ENCODE data around the gene TNFRSF1A. TPM values are rescaled to one million over a fixed set of nuclear protein-coding genes. Genes with fewer than 3 reads are reported as not detected.

The TNFRSF1A gene
- total and polyA plus RNA-seq, 12 donors = 29.4 to 100 (median 39.2) TPM

GRCh38 chr12:6323995-6324711, 17.7 kb downstream of the TNFRSF1A start:
- Histone ChIP-seq H3K4me3 (peak overlapping the region in 6 of 10 donors; percentile 3 to 30 (median 26)), H3K4me1 (peaks cover 20 to 74% (median 65%) of the 10 kb centered on the region in 9 donors), H3K9me3 (no peaks in the 10 kb centered on the region), H3K27ac (peak overlapping the region in 9 of 10 donors; percentile 71 to 88 (median 83)), H3K27me3 (no peaks in the 10 kb centered on the region), H3K36me3 (peaks cover 4 to 41% (median 11%) of the 10 kb centered on the region in 9 donors)
- WGBS, 2 donors = 39 to 52% methylated on average over 18 to 19 of the region's 19 CpGs
- TF ChIP-seq CTCF (IDR thresholded peaks at IDR 0.05) = no peak
- DNase-seq (no peak), ATAC-seq (no peak)
- intact Hi-C loops (cut with DNase I) = loop anchor here in 4 of 10 donors (1.0 to 10.0 kb wide), 3 partner anchors 12 to 141 kb away; partner anchors contain the start of gene SCNN1A (in 1 of the 4)

DNA sequence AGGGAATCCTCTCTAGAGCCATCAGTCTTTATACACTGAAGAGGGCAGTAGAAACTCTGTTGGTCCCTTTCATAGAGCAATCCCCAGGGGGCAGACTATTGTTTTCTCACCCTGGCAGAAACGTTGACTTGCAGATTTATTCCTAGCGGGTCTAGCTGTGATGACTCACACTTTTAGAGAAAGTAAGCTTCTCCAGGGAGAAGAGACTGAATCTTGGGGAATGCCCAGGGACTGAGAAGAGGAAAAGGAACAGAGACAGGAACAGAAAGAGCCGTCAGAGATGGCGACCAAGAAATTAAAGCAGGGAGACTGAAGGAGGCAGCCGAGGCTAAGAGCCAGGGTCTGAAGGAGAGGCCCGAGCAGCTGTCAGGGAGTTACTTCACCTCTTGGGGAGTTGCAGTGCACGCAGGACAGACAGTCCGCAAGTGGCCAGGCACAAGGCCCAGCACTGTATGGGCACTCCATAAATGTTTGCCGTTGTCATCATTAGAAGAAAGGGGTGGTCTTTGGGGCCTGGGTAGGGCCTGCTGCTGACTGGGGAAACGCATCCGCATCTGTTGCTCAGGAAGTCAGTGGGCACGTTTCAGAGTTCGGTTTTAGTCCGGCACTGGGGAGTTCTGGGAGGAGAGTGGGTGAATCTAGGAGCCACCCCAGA, 18.4 kb downstream of the TNFRSF1A start:
- H3K4me1 ChIP-seq = peaks cover 20 to 70% (median 65%) of the 10 kb centered on the region in 9 donors
- peak overlapping the region in 7 of 10 donors; percentile 3 to 30 (median 25) for H3K4me3 ChIP-seq
- H3K27me3 ChIP-seq = no peaks in the 10 kb centered on the region
- H3K36me3 ChIP-seq = peaks cover 0 to 34% (median 5%) of the 10 kb centered on the region in 9 donors
- peak overlapping the region in 9 of 10 donors; percentile 71 to 88 (median 83) for H3K27ac ChIP-seq
- intact Hi-C loops (cut with DNase I) = loop anchor here in 4 of 10 donors (1.0 to 10.0 kb wide), 3 partner anchors 13 to 141 kb away; partner anchors contain the start of gene SCNN1A (in 1 of the 4)
- WGBS, 2 donors = 23 to 30% methylated on average over 14 of the region's 14 CpGs
- ATAC-seq (peak; percentile 41 to 76 (median 64)), DNase-seq (peak in 1 of 2 donors; percentile 85)
- peak; percentile 6 to 71 (median 54) for TF ChIP-seq CTCF (IDR thresholded peaks at IDR 0.05)
- H3K9me3 ChIP-seq = no peaks in the 10 kb centered on the region

DNA sequence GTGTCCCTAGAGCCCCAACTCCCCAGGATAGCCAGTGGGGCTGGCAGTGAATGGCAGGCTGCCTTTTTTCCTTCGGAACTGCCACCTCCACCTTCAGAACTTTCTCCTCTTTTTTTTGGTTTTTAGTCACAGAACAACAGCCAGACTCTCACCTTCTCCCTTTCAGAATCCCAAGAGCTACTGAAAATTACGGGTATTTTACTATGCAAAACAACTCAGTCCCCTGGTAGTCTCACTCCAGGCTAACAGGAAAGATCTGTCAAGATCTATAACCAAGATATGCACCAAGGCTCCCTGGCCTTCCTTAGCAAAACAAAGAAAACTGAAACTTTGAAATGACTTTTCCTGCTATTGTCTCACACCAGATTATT, 18.9 kb downstream of the TNFRSF1A start:
- TF ChIP-seq CTCF (IDR thresholded peaks at IDR 0.05) = no peak
- H3K27ac ChIP-seq = peak overlapping the region in 9 of 10 donors; percentile 7 to 88 (median 78)
- intact Hi-C loops (cut with DNase I) = loop anchor here in 4 of 10 donors (1.0 to 10.0 kb wide), 3 partner anchors 13 to 142 kb away; partner anchors contain the start of gene SCNN1A (in 1 of the 4)
- H3K4me3 ChIP-seq = peak overlapping the region in 2 of 10 donors; percentile 25 to 30
- DNase-seq (no peak), ATAC-seq (peak in 1 of 8 donors; percentile 2)
- H3K27me3 ChIP-seq = no peaks in the 10 kb centered on the region
- 37 to 54% methylated on average over 2 of the region's 2 CpGs for WGBS, 2 donors
- H3K36me3 ChIP-seq = peaks cover 0 to 29% (median 0%) of the 10 kb centered on the region in 9 donors
- peaks cover 20 to 72% (median 60%) of the 10 kb centered on the region in 9 donors for H3K4me1 ChIP-seq
- H3K9me3 ChIP-seq = no peaks in the 10 kb centered on the region

DNA sequence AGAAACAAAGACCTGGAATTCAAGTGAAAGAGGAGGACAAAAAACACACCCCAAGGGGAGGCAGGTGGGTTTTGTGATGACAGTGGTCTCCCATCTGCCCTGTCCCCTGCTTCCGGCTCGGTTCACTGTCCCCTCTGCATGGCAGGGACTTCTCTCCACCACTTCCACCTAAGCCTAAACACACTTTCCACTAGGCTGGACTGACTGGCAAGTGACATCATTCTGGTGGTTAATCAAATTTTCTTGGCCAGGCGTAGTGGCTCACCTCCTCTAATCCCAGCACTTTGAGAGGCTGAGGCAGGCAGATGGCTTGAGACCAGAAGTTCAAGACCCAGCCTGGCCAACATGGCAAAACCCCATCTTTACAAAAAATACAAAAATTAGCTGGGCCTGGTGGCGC, 19.5 kb downstream of the TNFRSF1A start:
- WGBS, 2 donors = 77 to 81% methylated on average over 4 of the region's 4 CpGs
- peaks cover 0 to 23% (median 0%) of the 10 kb centered on the region in 9 donors for H3K36me3 ChIP-seq
- peak overlapping the region in 9 of 10 donors; percentile 7 to 88 (median 78) for H3K27ac ChIP-seq
- no peaks in the 10 kb centered on the region for H3K9me3 ChIP-seq
- no peak for TF ChIP-seq CTCF (IDR thresholded peaks at IDR 0.05)
- no peak for DNase-seq
- H3K27me3 ChIP-seq = no peaks in the 10 kb centered on the region
- H3K4me3 ChIP-seq = no peak overlapping the region
- intact Hi-C loops (cut with DNase I) = loop anchor here in 3 of 10 donors (10.0 kb wide), 2 partner anchors 52 to 142 kb away; partner anchors contain the start of gene SCNN1A (in 1 of the 3)
- peaks cover 20 to 66% (median 54%) of the 10 kb centered on the region in 9 donors for H3K4me1 ChIP-seq
- no peak for ATAC-seq

Measured in heart right ventricle (tissue), 16 donors.